OCI-LY3 (cell line): ENCODE measurements around the gene RDH16.

Experiments used
- EZH2phosphoT487 ChIP-seq: fragments of 200-600 bp; shearing (Covaris generic); IDR thresholded peaks from 2 replicates; pipeline ENCODE4 v1.6.1; 2018; ENCODE audit warnings: antibody characterized with exemption, mixed run types, low read depth
- TF ChIP-seq, protein P1 (sequence below): fragments of 200-600, 300-600 bp; sonication (generic); IDR thresholded peaks from 2 replicates; pipeline ENCODE4 v1.5.1; 2014; ENCODE audit warnings: antibody characterized with exemption, low read length, low read depth

DNA sequence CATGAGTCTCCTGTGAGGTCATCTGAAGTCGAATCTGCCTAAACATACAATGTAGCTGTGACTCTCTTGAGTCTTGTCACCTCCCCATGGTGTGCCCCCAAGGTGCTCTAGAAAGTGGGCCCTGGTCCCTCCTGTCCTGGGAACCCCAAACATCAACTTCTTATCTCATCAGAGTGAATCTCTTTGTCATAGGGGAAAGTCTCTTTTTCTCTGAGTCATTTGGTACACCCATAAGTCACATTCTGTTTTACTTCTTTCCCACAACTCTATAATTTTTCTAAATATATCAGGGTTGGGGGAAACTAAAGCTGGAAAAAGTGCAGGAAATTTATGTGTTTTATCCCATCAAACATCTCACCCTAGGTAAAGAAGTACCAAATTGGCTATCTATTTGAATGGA lies 36.1 kb downstream of the RDH16 start:
- no peak for TF ChIP-seq EZH2phosphoT487
- TF ChIP-seq, protein P1, sequence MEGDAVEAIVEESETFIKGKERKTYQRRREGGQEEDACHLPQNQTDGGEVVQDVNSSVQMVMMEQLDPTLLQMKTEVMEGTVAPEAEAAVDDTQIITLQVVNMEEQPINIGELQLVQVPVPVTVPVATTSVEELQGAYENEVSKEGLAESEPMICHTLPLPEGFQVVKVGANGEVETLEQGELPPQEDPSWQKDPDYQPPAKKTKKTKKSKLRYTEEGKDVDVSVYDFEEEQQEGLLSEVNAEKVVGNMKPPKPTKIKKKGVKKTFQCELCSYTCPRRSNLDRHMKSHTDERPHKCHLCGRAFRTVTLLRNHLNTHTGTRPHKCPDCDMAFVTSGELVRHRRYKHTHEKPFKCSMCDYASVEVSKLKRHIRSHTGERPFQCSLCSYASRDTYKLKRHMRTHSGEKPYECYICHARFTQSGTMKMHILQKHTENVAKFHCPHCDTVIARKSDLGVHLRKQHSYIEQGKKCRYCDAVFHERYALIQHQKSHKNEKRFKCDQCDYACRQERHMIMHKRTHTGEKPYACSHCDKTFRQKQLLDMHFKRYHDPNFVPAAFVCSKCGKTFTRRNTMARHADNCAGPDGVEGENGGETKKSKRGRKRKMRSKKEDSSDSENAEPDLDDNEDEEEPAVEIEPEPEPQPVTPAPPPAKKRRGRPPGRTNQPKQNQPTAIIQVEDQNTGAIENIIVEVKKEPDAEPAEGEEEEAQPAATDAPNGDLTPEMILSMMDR = no peak
